HG03442 (cell line): ENCODE results near the gene RAB43.
A peak's percentile ranks its signal among the peaks of the same experiment; 100 is the strongest.
"Not testable (repeated sequence)": the region's sequence is repeated elsewhere in the genome, so short reads cannot be mapped to it uniquely, and the experiment has no call there.

ENCODE experiments used
- ATAC-seq: cut with Tn5 transposase; IDR thresholded peaks from one replicate; pipeline ENCODE4 v1.9.1; 2021; ENCODE audit warnings: mild to moderate bottlenecking, moderate library complexity; ENCODE audit not compliant: unreplicated experiment

RAB43 gene

GRCh38 chr3:129122412-129123011 is 908 bp upstream of the RAB43 start:
- no peak for ATAC-seq

GRCh38 chr3:129121016-129121791 is 400 bp downstream of the RAB43 start:
- no peak for ATAC-seq

GRCh38 chr3:129120254-129121004 is 1.2 kb downstream of the RAB43 start:
- ATAC-seq, result peak; percentile 71

- ATAC-seq, result no peak
Measured at GRCh38 chr3:129119365-129120100, 2.1 kb downstream of the RAB43 start.

GRCh38 chr3:129118745-129119144 is 2.9 kb downstream of the RAB43 start:
- ATAC-seq, result no peak

- no peak for ATAC-seq
Measured at GRCh38 chr3:129117134-129117533, 4.5 kb downstream of the RAB43 start.

GRCh38 chr3:129116482-129116946 is 5.1 kb downstream of the RAB43 start:
- no peak for ATAC-seq

GRCh38 chr3:129114455-129114854 is 7.1 kb downstream of the RAB43 start:
- no peak for ATAC-seq

GRCh38 chr3:129112308-129113052 is 9.1 kb downstream of the RAB43 start:
- no peak for ATAC-seq

GRCh38 chr3:129111076-129111780 is 10.4 kb downstream of the RAB43 start:
- not testable (repeated sequence) for ATAC-seq

- ATAC-seq, result no peak
Measured at GRCh38 chr3:129107793-129108192, 13.8 kb downstream of the RAB43 start.

- ATAC-seq, result no peak
Measured at GRCh38 chr3:129106866-129107565, 14.6 kb downstream of the RAB43 start.

- ATAC-seq, result no peak
Measured at GRCh38 chr3:129106320-129106719, 15.3 kb downstream of the RAB43 start.

GRCh38 chr3:129105862-129106261 is 15.7 kb downstream of the RAB43 start:
- ATAC-seq, result no peak

- ATAC-seq, result no peak
Measured at GRCh38 chr3:129104498-129105079, 17.0 kb downstream of the RAB43 start.

GRCh38 chr3:129104051-129104450 is 17.6 kb downstream of the RAB43 start:
- ATAC-seq, result no peak

- no peak for ATAC-seq
Measured at GRCh38 chr3:129103296-129103695, 18.3 kb downstream of the RAB43 start.

- no peak for ATAC-seq
Measured at GRCh38 chr3:129101370-129102138, 20.1 kb downstream of the RAB43 start.
